Vagina (tissue), 2 donors: Measurements from ENCODE around the gene MKNK2. TPM values are rescaled to one million over a fixed set of nuclear protein-coding genes. Genes with fewer than 3 reads are reported as not detected.

ENCODE experiments used
- DNase-seq, 2 donors: peaks; one replicate each; pipeline ENCODE4 v3.0.0-alpha.2; 2017; ENCODE audit errors: extremely low spot score in 2 of 2
- H3K27ac ChIP-seq: fragments of 200-600 bp; sonication (generic); one replicate; pipeline ENCODE4 v1.5.1; 2019
- H3K27me3 ChIP-seq: fragments of 200-600 bp; sonication (generic); one replicate; pipeline ENCODE4 v1.5.1; 2019
- H3K36me3 ChIP-seq, 2 donors: fragments of 200-600 bp; sonication (generic); one replicate each; pipeline ENCODE4 v1.5.1; 2017 to 2019
- H3K4me1 ChIP-seq: fragments of 200-600 bp; sonication (generic); one replicate; pipeline ENCODE4 v1.5.1; 2019
- H3K4me3 ChIP-seq, 2 donors: fragments of 200-600 bp; sonication (generic); 1 replicate in 1 of 2; 2 replicates in 1 of 2; pipeline ENCODE4 v1.5.1; 2016 to 2019
- H3K9me3 ChIP-seq: fragments of 200-600 bp; sonication (generic); one replicate; pipeline ENCODE4 v1.5.1; 2019
- CTCF ChIP-seq, 3 experiments: fragments of 450-650 bp in 2 of 3; fragments of 200-600 bp in 1 of 3; sonication (generic) in 1 of 3; IDR thresholded peaks; one replicate each; pipeline ENCODE4 v1.5.1; 2017 to 2019; ENCODE audit warnings: antibody characterized with exemption in 3 of 3, mild to moderate bottlenecking in 2 of 3, moderate library complexity in 2 of 3
- POLR2A ChIP-seq, 2 donors: fragments of 450-650 bp; IDR thresholded peaks; one replicate each; pipeline ENCODE4 v1.6.1; 2017; ENCODE audit warnings: antibody characterized with exemption in 2 of 2, mild to moderate bottlenecking in 2 of 2, moderate library complexity in 2 of 2
- POLR2AphosphoS5 ChIP-seq, 2 donors: sonication (generic); formaldehyde crosslinking; IDR thresholded peaks; one replicate each; pipeline ENCODE4 v1.9.0; 2017; ENCODE audit warnings: antibody characterized with exemption in 2 of 2, mild to moderate bottlenecking in 2 of 2, low read depth in 1 of 2; ENCODE audit not compliant: insufficient read depth in 1 of 2
- intact Hi-C: fragments of 100-400 bp; cut with DNase I; formaldehyde crosslinking; loops from one replicate; pipeline ENCODE4 v1.15.1; 2023
- total RNA-seq: library from RNA; depleted of rRNA; stranded (reverse); fragments of >200 nt; gene quantifications from one replicate; pipeline ENCODE4 v1.2.3, GENCODE V29; 2016

The MKNK2 gene
- total RNA-seq, 1 donor from 2014 or later: 185 TPM

- H3K27ac ChIP-seq: peak overlapping the region; percentile 70
- no peak for TF ChIP-seq POLR2A (IDR thresholded peaks at IDR 0.05)
- no peak for TF ChIP-seq CTCF (IDR thresholded peaks at IDR 0.05)
- TF ChIP-seq POLR2AphosphoS5 (IDR thresholded peaks at IDR 0.05; ENCODE audit: insufficient read depth in 1 of 2, low read depth in 1 of 2): no peak
These were observed 24.3 kb downstream of the MKNK2 start for GRCh38 chr19:2026770-2027169.

GRCh38 chr19:2022289-2022688, 28.8 kb downstream of the MKNK2 start:
- no peaks in the 10 kb centered on the region for H3K27me3 ChIP-seq
- H3K27ac ChIP-seq: no peak overlapping the region
- intact Hi-C loops: no loop called here
- TF ChIP-seq CTCF (IDR thresholded peaks at IDR 0.05) (no peak), POLR2A (IDR thresholded peaks at IDR 0.05) (no peak), POLR2AphosphoS5 (IDR thresholded peaks at IDR 0.05; ENCODE audit: insufficient read depth in 1 of 2, low read depth in 1 of 2) (no peak)
- H3K4me1 ChIP-seq: no peaks in the 10 kb centered on the region
- H3K9me3 ChIP-seq: no peaks in the 10 kb centered on the region
- no peaks in the 10 kb centered on the region for H3K36me3 ChIP-seq
- H3K4me3 ChIP-seq: no peak overlapping the region
- DNase-seq: no peak

More at GRCh38 chr19:2026770-2027169, 24.3 kb downstream of the MKNK2 start:
- no peak for DNase-seq
- no peaks in the 10 kb centered on the region for H3K9me3 ChIP-seq
- no peaks in the 10 kb centered on the region for H3K27me3 ChIP-seq
- no peaks in the 10 kb centered on the region for H3K36me3 ChIP-seq
- H3K4me3 ChIP-seq: no peak overlapping the region
- peaks cover 38% of the 10 kb centered on the region for H3K4me1 ChIP-seq
- intact Hi-C loops: no loop called here

- no peak for TF ChIP-seq POLR2AphosphoS5 (IDR thresholded peaks at IDR 0.05; ENCODE audit: insufficient read depth in 1 of 2, low read depth in 1 of 2)
- no peak for TF ChIP-seq POLR2A (IDR thresholded peaks at IDR 0.05)
- Histone ChIP-seq H3K36me3 (no peaks in the 10 kb centered on the region), H3K27ac (no peak overlapping the region), H3K4me1 (peaks cover 1% of the 10 kb centered on the region), H3K9me3 (no peaks in the 10 kb centered on the region), H3K27me3 (no peaks in the 10 kb centered on the region), H3K4me3 (no peak overlapping the region)
- no peak for DNase-seq
- intact Hi-C loops: no loop called here
These were observed 29.4 kb downstream of the MKNK2 start for GRCh38 chr19:2021453-2022140.

- TF ChIP-seq CTCF (IDR thresholded peaks at IDR 0.05) (no peak), POLR2A (IDR thresholded peaks at IDR 0.05) (no peak), POLR2AphosphoS5 (IDR thresholded peaks at IDR 0.05; ENCODE audit: insufficient read depth in 1 of 2, low read depth in 1 of 2) (no peak)
- intact Hi-C loops: loop anchor here (2.0 to 10.0 kb wide), 2 partner anchors 48 to 144 kb away; no protein-coding TSS in a partner anchor
- Histone ChIP-seq H3K27me3 (no peaks in the 10 kb centered on the region), H3K27ac (no peak overlapping the region), H3K4me1 (peaks cover 19% of the 10 kb centered on the region), H3K9me3 (no peaks in the 10 kb centered on the region), H3K36me3 (no peaks in the 10 kb centered on the region), H3K4me3 (no peak overlapping the region)
- DNase-seq: no peak
These were observed 32.3 kb downstream of the MKNK2 start for GRCh38 chr19:2018752-2019151.

- H3K4me1 ChIP-seq: peaks cover 29% of the 10 kb centered on the region
- peak overlapping the region; percentile 90 for H3K27ac ChIP-seq
- H3K27me3 ChIP-seq: no peaks in the 10 kb centered on the region
- peak in 1 of 2 donors; percentile 94 for DNase-seq
- H3K4me3 ChIP-seq: peak overlapping the region; percentile 44 to 78
- H3K9me3 ChIP-seq: no peaks in the 10 kb centered on the region
- no peaks in the 10 kb centered on the region for H3K36me3 ChIP-seq
- no peak for TF ChIP-seq POLR2A (IDR thresholded peaks at IDR 0.05)
- TF ChIP-seq POLR2AphosphoS5 (IDR thresholded peaks at IDR 0.05; ENCODE audit: insufficient read depth in 1 of 2, low read depth in 1 of 2): peak in 1 of 2 donors; percentile 14
- intact Hi-C loops: loop anchor here (10.0 kb wide), 1 partner anchor 141 kb away; no protein-coding TSS in a partner anchor
These were observed 34.8 kb downstream of the MKNK2 start for GRCh38 chr19:2016041-2016807.
